ENCODE data around the gene ERC2. TPM values are rescaled to one million over a fixed set of nuclear protein-coding genes. Genes with fewer than 3 reads are reported as not detected.

The ERC2 gene
- total RNA-seq, 1 experiment from 2014 or later, result 0.90 TPM

GRCh38 chr3:55555873-55556618 is 912.2 kb downstream of the ERC2 start:
- Histone ChIP-seq H3K4me1 (ENCODE audit: insufficient read depth, low read length, poor library complexity, severe bottlenecking) (no peaks in the 10 kb centered on the region), H3K27ac (ENCODE audit: low read depth, low read length, poor library complexity, severe bottlenecking) (no peak overlapping the region), H3K27me3 (replicated peaks; ENCODE audit: insufficient read depth, low read depth, low read length, poor library complexity) (no peaks in the 10 kb centered on the region), H3K4me3 (ENCODE audit: low read depth, low read length, poor library complexity, severe bottlenecking) (no peak overlapping the region), H3K36me3 (ENCODE audit: insufficient read depth, low read length, poor library complexity, severe bottlenecking) (no peaks in the 10 kb centered on the region), H3K9me3 (ENCODE audit: low read depth, low read length, poor library complexity, severe bottlenecking) (no peaks in the 10 kb centered on the region)
- intact Hi-C loops (cut with micrococcal nuclease; ENCODE audit: unreplicated experiment), result no loop called here
- DNase-seq (ENCODE audit: low spot score), result no peak
- ChIA-PET CTCF (no interaction called here), POLR2A (ENCODE audit: low non-redundant PET) (no interaction called here)
- no TSS peak for BruUV-seq (replicated peaks)
- TF ChIP-seq EZH2 (IDR thresholded peaks at IDR 0.05; ENCODE audit: borderline replicate concordance, low read depth, low read length, poor library complexity, severe bottlenecking) (no peak), CTCF (conservative IDR thresholded peaks at IDR 0.05; ENCODE audit: low read depth, low read length) (no peak)

- intact Hi-C loops (cut with micrococcal nuclease; ENCODE audit: unreplicated experiment), result no loop called here
- no peak overlapping the region for H3K27ac ChIP-seq (ENCODE audit: low read depth, low read length, poor library complexity, severe bottlenecking)
- ChIA-PET POLR2A (ENCODE audit: low non-redundant PET) (no interaction called here), CTCF (no interaction called here)
- H3K4me3 ChIP-seq (ENCODE audit: low read depth, low read length, poor library complexity, severe bottlenecking), result no peak overlapping the region
- no peak for TF ChIP-seq EZH2 (IDR thresholded peaks at IDR 0.05; ENCODE audit: borderline replicate concordance, low read depth, low read length, poor library complexity, severe bottlenecking)
- TF ChIP-seq CTCF (conservative IDR thresholded peaks at IDR 0.05; ENCODE audit: low read depth, low read length), result no peak
- no peaks in the 10 kb centered on the region for H3K36me3 ChIP-seq (ENCODE audit: insufficient read depth, low read length, poor library complexity, severe bottlenecking)
- H3K9me3 ChIP-seq (ENCODE audit: low read depth, low read length, poor library complexity, severe bottlenecking), result no peaks in the 10 kb centered on the region
- DNase-seq (ENCODE audit: low spot score), result no peak
- H3K27me3 ChIP-seq (replicated peaks; ENCODE audit: insufficient read depth, low read depth, low read length, poor library complexity), result no peaks in the 10 kb centered on the region
- no TSS peak for BruUV-seq (replicated peaks)
- no peaks in the 10 kb centered on the region for H3K4me1 ChIP-seq (ENCODE audit: insufficient read depth, low read length, poor library complexity, severe bottlenecking)
Observed at GRCh38 chr3:55554634-55555425, 913.4 kb downstream of the ERC2 start.

GRCh38 chr3:55551644-55552043 is 916.6 kb downstream of the ERC2 start:
- intact Hi-C loops (cut with micrococcal nuclease; ENCODE audit: unreplicated experiment), result no loop called here
- DNase-seq (ENCODE audit: low spot score), result no peak
- no TSS peak for BruUV-seq (replicated peaks)
- no peaks in the 10 kb centered on the region for H3K27me3 ChIP-seq (replicated peaks; ENCODE audit: insufficient read depth, low read depth, low read length, poor library complexity)
- H3K4me1 ChIP-seq (ENCODE audit: insufficient read depth, low read length, poor library complexity, severe bottlenecking), result peaks cover 15% of the 10 kb centered on the region
- no peaks in the 10 kb centered on the region for H3K9me3 ChIP-seq (ENCODE audit: low read depth, low read length, poor library complexity, severe bottlenecking)
- H3K27ac ChIP-seq (ENCODE audit: low read depth, low read length, poor library complexity, severe bottlenecking), result no peak overlapping the region
- ChIA-PET CTCF (no interaction called here), POLR2A (ENCODE audit: low non-redundant PET) (no interaction called here)
- no peaks in the 10 kb centered on the region for H3K36me3 ChIP-seq (ENCODE audit: insufficient read depth, low read length, poor library complexity, severe bottlenecking)
- no peak overlapping the region for H3K4me3 ChIP-seq (ENCODE audit: low read depth, low read length, poor library complexity, severe bottlenecking)
- TF ChIP-seq CTCF (conservative IDR thresholded peaks at IDR 0.05; ENCODE audit: low read depth, low read length), result no peak
- no peak for TF ChIP-seq EZH2 (IDR thresholded peaks at IDR 0.05; ENCODE audit: borderline replicate concordance, low read depth, low read length, poor library complexity, severe bottlenecking)

Data from A673 (cell line).